ENCODE data around the gene TAF1C.

The TAF1C gene

DNA sequence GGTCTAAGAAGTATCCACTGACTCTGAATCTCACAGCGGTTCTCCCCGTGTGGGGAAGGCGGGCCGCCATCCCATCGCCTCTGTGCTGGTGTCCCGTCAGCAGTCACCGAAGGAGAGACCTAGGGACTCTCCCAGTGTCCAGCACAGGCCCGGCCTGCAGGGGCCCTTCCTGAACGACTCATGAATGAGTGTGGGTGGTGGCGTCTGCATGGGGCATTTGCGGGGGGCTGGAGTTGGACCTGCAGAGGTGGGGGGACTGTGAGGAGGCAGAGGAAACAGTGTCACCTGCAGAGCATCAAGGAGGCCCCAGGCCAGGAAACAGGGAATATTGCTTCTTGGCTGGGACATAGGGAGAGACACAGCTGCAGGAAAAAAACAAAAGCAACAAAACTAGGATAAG, 42.6 kb upstream of the TAF1C start:
- Histone ChIP-seq H3K36me3 (replicated peaks) (no peaks in the 10 kb centered on the region), H3K27ac (no peak overlapping the region), H3K27me3 (replicated peaks) (peaks cover 1% of the 10 kb centered on the region), H3K4me3 (ENCODE audit: low read depth, low read length) (no peak overlapping the region)
- in situ Hi-C loops (cut with HindIII; ENCODE audit: low pct_ligation_motif_present, low sequenced_read_pairs), result no loop called here
- no peak for DNase-seq
- TF ChIP-seq, protein P1, sequence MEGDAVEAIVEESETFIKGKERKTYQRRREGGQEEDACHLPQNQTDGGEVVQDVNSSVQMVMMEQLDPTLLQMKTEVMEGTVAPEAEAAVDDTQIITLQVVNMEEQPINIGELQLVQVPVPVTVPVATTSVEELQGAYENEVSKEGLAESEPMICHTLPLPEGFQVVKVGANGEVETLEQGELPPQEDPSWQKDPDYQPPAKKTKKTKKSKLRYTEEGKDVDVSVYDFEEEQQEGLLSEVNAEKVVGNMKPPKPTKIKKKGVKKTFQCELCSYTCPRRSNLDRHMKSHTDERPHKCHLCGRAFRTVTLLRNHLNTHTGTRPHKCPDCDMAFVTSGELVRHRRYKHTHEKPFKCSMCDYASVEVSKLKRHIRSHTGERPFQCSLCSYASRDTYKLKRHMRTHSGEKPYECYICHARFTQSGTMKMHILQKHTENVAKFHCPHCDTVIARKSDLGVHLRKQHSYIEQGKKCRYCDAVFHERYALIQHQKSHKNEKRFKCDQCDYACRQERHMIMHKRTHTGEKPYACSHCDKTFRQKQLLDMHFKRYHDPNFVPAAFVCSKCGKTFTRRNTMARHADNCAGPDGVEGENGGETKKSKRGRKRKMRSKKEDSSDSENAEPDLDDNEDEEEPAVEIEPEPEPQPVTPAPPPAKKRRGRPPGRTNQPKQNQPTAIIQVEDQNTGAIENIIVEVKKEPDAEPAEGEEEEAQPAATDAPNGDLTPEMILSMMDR (IDR thresholded peaks at IDR 0.05; ENCODE audit: low read depth, low read length, missing control alignments), result no peak

DNA sequence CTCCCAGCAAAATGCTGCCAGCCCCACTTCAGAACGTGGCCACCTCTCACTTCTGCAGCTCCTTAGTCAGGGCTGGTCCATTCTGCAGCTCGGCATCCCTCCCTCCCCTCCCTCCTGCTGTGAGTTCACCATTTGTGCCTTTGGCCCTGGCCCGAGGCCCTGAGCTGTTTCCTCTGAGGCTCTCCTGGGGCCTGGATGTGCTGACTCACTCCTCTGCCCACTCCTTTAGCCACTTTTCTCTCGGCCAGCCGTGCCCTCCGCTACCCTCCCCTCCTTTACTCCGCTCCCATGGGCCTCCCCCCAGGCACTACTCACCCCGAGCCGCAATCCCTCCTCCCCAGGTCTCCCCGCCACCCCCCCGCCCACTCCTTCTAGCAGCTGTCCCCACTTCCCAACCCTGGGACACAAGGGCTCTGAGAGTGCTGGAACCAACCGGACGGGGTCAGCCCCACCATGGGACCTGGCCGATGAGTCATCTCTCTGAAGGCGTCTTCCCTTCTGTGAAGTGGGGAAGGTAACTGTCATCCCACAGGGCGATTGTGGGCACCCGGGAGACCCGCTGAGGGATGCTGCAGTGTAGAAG, 41.5 kb upstream of the TAF1C start:
- Histone ChIP-seq H3K4me3 (ENCODE audit: low read depth, low read length) (peak overlapping the region; percentile 3), H3K27me3 (replicated peaks) (peaks cover 1% of the 10 kb centered on the region), H3K36me3 (replicated peaks) (no peaks in the 10 kb centered on the region), H3K27ac (peak overlapping the region; percentile 10)
- TF ChIP-seq, protein P1 (IDR thresholded peaks at IDR 0.05; ENCODE audit: low read depth, low read length, missing control alignments), result no peak
- peak; percentile 82 for DNase-seq
- in situ Hi-C loops (cut with HindIII; ENCODE audit: low pct_ligation_motif_present, low sequenced_read_pairs), result no loop called here

DNA sequence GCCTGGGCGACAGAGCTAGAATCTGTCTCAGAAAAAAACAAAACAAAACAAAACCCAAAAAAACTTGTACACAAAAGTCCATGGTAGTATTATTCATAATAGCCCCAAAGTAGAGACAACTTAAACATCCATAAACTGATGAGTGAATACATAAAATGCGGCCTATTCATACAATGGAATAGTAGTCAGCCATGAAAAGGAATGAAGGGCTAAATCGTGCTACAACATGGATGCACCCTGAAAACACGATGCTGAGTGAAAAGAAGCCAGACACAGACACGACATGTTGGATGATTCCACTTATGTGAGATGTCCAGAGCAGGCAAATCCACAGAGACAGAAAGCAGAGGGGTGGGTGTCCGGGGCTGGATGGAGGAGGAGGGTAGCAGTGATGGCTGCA, 40.7 kb upstream of the TAF1C start:
- Histone ChIP-seq H3K27me3 (replicated peaks) (peaks cover 1% of the 10 kb centered on the region), H3K27ac (no peak overlapping the region), H3K36me3 (replicated peaks) (no peaks in the 10 kb centered on the region), H3K4me3 (ENCODE audit: low read depth, low read length) (no peak overlapping the region)
- no peak for DNase-seq
- in situ Hi-C loops (cut with HindIII; ENCODE audit: low pct_ligation_motif_present, low sequenced_read_pairs), result no loop called here
- TF ChIP-seq, protein P1 (IDR thresholded peaks at IDR 0.05; ENCODE audit: low read depth, low read length, missing control alignments), result no peak

DNA sequence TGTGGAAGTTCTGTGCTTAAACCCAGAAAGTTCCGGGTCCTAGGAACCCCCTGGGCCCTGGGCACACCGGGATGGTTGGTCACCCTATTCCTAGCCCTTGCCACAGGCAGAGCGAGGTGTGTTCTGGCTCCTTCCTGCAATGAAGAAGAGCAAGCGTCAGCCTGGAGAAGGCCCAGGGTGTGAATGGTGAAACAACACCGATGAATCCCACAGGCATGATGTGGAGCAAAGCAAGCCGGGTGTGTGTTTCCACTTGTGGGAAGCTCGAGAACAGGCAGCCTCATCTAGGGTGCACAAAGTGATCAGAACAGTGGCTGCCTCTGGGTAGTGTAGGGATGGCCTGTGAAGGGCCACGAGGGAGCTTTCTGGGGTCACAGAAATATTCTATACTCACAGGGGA, 39.2 kb upstream of the TAF1C start:
- in situ Hi-C loops (cut with HindIII; ENCODE audit: low pct_ligation_motif_present, low sequenced_read_pairs), result no loop called here
- no peaks in the 10 kb centered on the region for H3K36me3 ChIP-seq (replicated peaks)
- no peaks in the 10 kb centered on the region for H3K27me3 ChIP-seq (replicated peaks)
- H3K4me3 ChIP-seq (ENCODE audit: low read depth, low read length), result no peak overlapping the region
- TF ChIP-seq, protein P1 (IDR thresholded peaks at IDR 0.05; ENCODE audit: low read depth, low read length, missing control alignments), result no peak
- no peak overlapping the region for H3K27ac ChIP-seq
- DNase-seq, result no peak

DNA sequence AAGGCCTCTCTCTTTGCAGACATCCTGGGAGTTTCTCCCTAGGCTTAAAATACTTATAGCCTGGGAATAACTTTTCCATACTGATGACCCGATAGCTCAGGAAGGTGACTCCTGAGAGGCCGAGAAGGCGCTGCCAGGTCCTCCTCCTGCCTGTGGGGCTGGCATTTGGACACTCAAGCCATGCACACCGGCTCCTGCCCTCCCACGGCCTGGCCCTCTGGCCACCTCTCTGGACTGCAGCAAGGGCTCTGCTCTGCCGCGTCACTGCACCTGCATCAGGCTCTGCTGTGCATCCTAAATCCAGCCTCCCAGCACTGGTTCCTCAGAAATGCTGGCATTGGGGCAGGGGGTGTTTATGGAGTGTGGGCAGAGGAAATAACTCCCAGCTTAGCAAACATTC, 38.7 kb upstream of the TAF1C start:
- TF ChIP-seq, protein P1 (IDR thresholded peaks at IDR 0.05; ENCODE audit: low read depth, low read length, missing control alignments), result no peak
- H3K4me3 ChIP-seq (ENCODE audit: low read depth, low read length), result no peak overlapping the region
- in situ Hi-C loops (cut with HindIII; ENCODE audit: low pct_ligation_motif_present, low sequenced_read_pairs), result no loop called here
- no peaks in the 10 kb centered on the region for H3K27me3 ChIP-seq (replicated peaks)
- DNase-seq, result no peak
- no peak overlapping the region for H3K27ac ChIP-seq
- H3K36me3 ChIP-seq (replicated peaks), result no peaks in the 10 kb centered on the region

DNA sequence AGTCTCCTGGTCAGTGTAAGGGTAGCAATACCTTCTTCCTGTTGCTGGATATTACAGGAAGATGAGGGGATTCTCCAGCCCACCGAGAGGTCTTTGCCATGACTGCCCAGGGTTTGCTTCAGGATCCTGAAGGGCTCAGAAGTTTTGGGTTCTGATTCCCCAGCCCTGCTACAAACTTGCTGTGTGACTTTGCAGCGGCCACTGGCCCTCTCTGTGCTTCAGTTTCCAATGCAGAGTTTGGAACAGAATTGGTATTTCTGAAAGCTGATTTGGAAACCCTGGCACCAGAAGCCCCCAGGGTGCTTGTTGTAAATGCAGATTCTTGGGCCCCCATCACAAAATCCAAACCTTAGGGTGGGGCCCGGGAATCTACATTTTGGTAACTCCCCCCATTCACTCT, 38.3 kb upstream of the TAF1C start:
- in situ Hi-C loops (cut with HindIII; ENCODE audit: low pct_ligation_motif_present, low sequenced_read_pairs), result no loop called here
- TF ChIP-seq, protein P1 (IDR thresholded peaks at IDR 0.05; ENCODE audit: low read depth, low read length, missing control alignments), result no peak
- H3K36me3 ChIP-seq (replicated peaks), result no peaks in the 10 kb centered on the region
- no peak overlapping the region for H3K27ac ChIP-seq
- H3K27me3 ChIP-seq (replicated peaks), result no peaks in the 10 kb centered on the region
- H3K4me3 ChIP-seq (ENCODE audit: low read depth, low read length), result no peak overlapping the region
- DNase-seq, result no peak

Data from brain microvascular endothelial cell (primary cell).